Measurements from ENCODE around the gene RSPH6A. TPM values are rescaled to one million over a fixed set of nuclear protein-coding genes. Genes with fewer than 3 reads are reported as not detected.
"Not testable (repeated sequence)": the region's sequence is repeated elsewhere in the genome, so short reads cannot be mapped to it uniquely, and the experiment has no call there.

Gene RSPH6A
- total RNA-seq, 1 experiment from 2014 or later: 0.52 TPM

DNA sequence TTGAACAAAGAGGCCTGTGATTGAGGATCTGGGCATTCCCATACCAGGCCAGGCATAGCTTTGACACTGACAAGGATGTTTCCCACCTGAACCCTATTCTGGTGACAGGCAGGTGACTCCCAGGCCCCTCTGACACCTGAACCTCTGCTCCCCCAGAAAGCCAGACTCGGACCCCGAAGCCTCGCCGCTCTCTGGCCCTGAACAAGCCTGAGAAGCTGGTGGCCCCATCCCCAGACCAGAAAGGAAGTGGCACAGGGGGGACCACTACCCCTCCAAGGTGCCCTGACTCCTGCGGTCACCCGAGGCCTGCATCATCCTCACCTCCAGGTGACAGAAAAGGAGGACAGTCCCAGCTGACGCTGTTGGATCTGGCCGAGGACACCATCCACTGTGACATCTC is 60.8 kb downstream of the RSPH6A start:
- Mint-ChIP-seq H3K9me3 (ENCODE audit: low read depth, unreplicated experiment) (no peaks in the 10 kb centered on the region), H3K27me3 (ENCODE audit: unreplicated experiment) (peaks cover 45% of the 10 kb centered on the region), H3K27ac (ENCODE audit: unreplicated experiment) (no peak overlapping the region), H3K4me1 (ENCODE audit: low read depth, unreplicated experiment) (no peaks in the 10 kb centered on the region), H3K4me3 (ENCODE audit: low read depth, unreplicated experiment) (no peak overlapping the region), H3K36me3 (ENCODE audit: insufficient read depth, unreplicated experiment) (no peaks in the 10 kb centered on the region)
- TF ChIP-seq, protein P1, sequence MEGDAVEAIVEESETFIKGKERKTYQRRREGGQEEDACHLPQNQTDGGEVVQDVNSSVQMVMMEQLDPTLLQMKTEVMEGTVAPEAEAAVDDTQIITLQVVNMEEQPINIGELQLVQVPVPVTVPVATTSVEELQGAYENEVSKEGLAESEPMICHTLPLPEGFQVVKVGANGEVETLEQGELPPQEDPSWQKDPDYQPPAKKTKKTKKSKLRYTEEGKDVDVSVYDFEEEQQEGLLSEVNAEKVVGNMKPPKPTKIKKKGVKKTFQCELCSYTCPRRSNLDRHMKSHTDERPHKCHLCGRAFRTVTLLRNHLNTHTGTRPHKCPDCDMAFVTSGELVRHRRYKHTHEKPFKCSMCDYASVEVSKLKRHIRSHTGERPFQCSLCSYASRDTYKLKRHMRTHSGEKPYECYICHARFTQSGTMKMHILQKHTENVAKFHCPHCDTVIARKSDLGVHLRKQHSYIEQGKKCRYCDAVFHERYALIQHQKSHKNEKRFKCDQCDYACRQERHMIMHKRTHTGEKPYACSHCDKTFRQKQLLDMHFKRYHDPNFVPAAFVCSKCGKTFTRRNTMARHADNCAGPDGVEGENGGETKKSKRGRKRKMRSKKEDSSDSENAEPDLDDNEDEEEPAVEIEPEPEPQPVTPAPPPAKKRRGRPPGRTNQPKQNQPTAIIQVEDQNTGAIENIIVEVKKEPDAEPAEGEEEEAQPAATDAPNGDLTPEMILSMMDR (IDR thresholded peaks at IDR 0.05; ENCODE audit: unreplicated experiment): no peak
- no TSS peak for BruUV-seq (replicated peaks)
- DNase-seq: no peak
- intact Hi-C loops (cut with micrococcal nuclease; ENCODE audit: unreplicated experiment): no loop called here
- CTCF ChIA-PET: interaction anchor here (0.8 kb wide), 1 partner anchor 15 kb away, joined by 7 read pairs; the partner anchor contains the start of gene SIX5

DNA sequence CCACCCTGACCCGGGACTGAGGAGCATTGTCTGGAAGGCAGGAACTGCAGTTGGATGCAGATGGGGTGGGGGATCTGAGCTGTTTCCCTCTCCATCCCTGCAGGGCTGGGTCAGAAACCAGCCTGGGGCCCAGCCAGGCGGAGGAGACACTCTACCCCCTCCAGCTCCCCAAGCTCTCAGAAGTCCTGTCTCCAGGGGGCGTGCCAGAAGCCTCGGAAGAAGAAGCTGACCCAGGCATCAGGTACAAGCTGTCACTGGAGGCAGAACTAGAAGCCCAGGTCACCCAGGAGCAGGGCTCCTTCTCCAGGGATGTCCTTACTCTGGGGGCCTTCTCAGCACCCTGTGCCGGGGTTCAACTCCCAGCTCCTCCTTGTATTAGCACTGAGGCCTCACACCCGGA is 61.6 kb downstream of the RSPH6A start:
- TF ChIP-seq, protein P1 (IDR thresholded peaks at IDR 0.05; ENCODE audit: unreplicated experiment): no peak
- CTCF ChIA-PET: interaction anchor here (0.6 to 1.1 kb wide), 5 partner anchors 8 to 29 kb away, joined by 3 to 11 read pairs (median 3); partner anchors contain the start of genes DMPK and SIX5
- Mint-ChIP-seq H3K27me3 (ENCODE audit: unreplicated experiment) (peaks cover 38% of the 10 kb centered on the region), H3K4me1 (ENCODE audit: low read depth, unreplicated experiment) (no peaks in the 10 kb centered on the region), H3K4me3 (ENCODE audit: low read depth, unreplicated experiment) (no peak overlapping the region), H3K36me3 (ENCODE audit: insufficient read depth, unreplicated experiment) (no peaks in the 10 kb centered on the region), H3K9me3 (ENCODE audit: low read depth, unreplicated experiment) (no peaks in the 10 kb centered on the region), H3K27ac (ENCODE audit: unreplicated experiment) (no peak overlapping the region)
- intact Hi-C loops (cut with micrococcal nuclease; ENCODE audit: unreplicated experiment): no loop called here
- DNase-seq: no peak
- no TSS peak for BruUV-seq (replicated peaks)

DNA sequence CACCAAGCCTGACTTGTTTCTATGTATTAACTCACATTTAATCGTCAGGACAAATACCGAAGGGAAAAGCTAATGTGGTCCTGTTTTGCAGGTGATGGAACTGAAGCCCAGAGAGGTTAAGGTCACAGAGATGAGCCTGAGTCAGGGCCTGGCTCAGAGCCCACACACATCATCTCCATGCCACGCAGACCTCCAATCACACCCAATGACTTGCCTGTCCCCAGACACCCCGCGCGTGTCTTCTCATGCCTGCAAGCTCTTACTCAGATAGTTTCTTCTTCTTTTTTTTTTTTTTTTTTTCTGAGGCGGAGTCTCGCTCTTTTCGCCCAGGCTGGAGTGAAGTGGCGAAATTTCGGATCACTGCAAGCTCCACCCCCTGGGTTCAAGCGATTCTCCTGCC is 62.5 kb downstream of the RSPH6A start:
- Mint-ChIP-seq H3K27me3 (ENCODE audit: unreplicated experiment) (peaks cover 35% of the 10 kb centered on the region), H3K27ac (ENCODE audit: unreplicated experiment) (no peak overlapping the region), H3K9me3 (ENCODE audit: low read depth, unreplicated experiment) (no peaks in the 10 kb centered on the region), H3K4me3 (ENCODE audit: low read depth, unreplicated experiment) (no peak overlapping the region), H3K36me3 (ENCODE audit: insufficient read depth, unreplicated experiment) (no peaks in the 10 kb centered on the region), H3K4me1 (ENCODE audit: low read depth, unreplicated experiment) (no peaks in the 10 kb centered on the region)
- no peak for DNase-seq
- CTCF ChIA-PET: interaction anchor here (0.5 to 0.7 kb wide), 2 partner anchors 64 to 755 kb away, joined by 3 to 6 read pairs; no protein-coding TSS in a partner anchor
- no TSS peak for BruUV-seq (replicated peaks)
- TF ChIP-seq, protein P1 (IDR thresholded peaks at IDR 0.05; ENCODE audit: unreplicated experiment): no peak
- intact Hi-C loops (cut with micrococcal nuclease; ENCODE audit: unreplicated experiment): no loop called here

DNA sequence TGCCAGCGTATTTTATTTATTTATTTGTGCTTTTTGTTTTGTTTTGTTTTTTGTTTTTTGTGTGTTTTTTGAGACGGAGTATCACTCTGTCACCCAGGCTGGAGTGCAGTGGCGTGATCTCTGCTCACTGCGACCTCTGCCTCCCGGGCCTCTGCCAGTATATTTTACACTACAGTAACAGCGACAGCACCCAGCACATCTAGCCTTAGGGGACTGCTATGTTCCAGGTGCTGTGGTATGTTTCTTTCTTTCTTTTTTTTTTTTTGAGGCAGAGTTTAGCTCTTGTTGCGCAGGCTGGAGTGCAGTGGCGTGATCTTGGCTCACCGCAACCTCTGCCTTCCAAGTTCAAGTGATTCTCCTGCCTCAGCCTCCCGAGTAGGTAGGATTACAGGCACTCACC is 63.6 kb downstream of the RSPH6A start:
- DNase-seq; BruUV-seq (replicated peaks); H3K36me3 Mint-ChIP-seq (ENCODE audit: insufficient read depth, unreplicated experiment); CTCF ChIA-PET; H3K9me3 Mint-ChIP-seq (ENCODE audit: low read depth, unreplicated experiment); H3K4me3 Mint-ChIP-seq (ENCODE audit: low read depth, unreplicated experiment); intact Hi-C loops (cut with micrococcal nuclease; ENCODE audit: unreplicated experiment); H3K4me1 Mint-ChIP-seq (ENCODE audit: low read depth, unreplicated experiment); H3K27ac Mint-ChIP-seq (ENCODE audit: unreplicated experiment): not testable (repeated sequence)
- H3K27me3 Mint-ChIP-seq (ENCODE audit: unreplicated experiment): peaks cover 35% of the 10 kb centered on the region

DNA sequence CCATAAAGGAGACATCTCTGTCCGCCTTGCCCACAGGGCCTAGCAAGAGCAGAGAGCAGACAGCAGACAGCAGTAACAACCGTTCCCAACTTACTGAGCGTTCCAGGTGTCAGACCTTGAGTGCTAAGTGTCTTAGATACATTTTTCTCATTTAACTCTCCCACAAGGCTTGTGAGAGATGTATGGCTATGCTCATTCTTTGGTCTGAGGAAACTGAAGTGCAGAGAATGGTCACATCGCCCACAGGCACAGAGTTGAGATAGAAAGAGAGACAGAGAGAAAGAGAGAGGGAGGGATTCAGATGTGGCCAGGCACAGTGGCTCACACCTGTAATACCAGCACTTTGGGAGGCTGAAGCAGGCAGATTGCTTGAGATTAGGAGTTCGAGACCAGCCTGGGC is 67.6 kb downstream of the RSPH6A start:
- H3K9me3 Mint-ChIP-seq (ENCODE audit: low read depth, unreplicated experiment): no peaks in the 10 kb centered on the region
- H3K4me1 Mint-ChIP-seq (ENCODE audit: low read depth, unreplicated experiment): no peaks in the 10 kb centered on the region
- no peaks in the 10 kb centered on the region for H3K36me3 Mint-ChIP-seq (ENCODE audit: insufficient read depth, unreplicated experiment)
- H3K4me3 Mint-ChIP-seq (ENCODE audit: low read depth, unreplicated experiment): no peak overlapping the region
- H3K27me3 Mint-ChIP-seq (ENCODE audit: unreplicated experiment): peaks cover 52% of the 10 kb centered on the region
- TF ChIP-seq, protein P1 (IDR thresholded peaks at IDR 0.05; ENCODE audit: unreplicated experiment): no peak
- CTCF ChIA-PET: no interaction called here
- no peak overlapping the region for H3K27ac Mint-ChIP-seq (ENCODE audit: unreplicated experiment)
- no peak for DNase-seq
- intact Hi-C loops (cut with micrococcal nuclease; ENCODE audit: unreplicated experiment): no loop called here
- no TSS peak for BruUV-seq (replicated peaks)
